GM12875 (cell line): ENCODE data around the gene INSIG1.

Experiments
- H3K4me3 ChIP-seq: one replicate; pipeline ENCODE4 v1.5.1; 2011; ENCODE audit warnings: low read depth, low read length, control low read depth
- CTCF ChIP-seq: IDR thresholded peaks from 2 replicates; pipeline ENCODE4 v1.5.1; 2011; ENCODE audit warnings: low read depth, mild to moderate bottlenecking, control low read depth, inconsistent platforms, low read length, moderate library complexity, borderline replicate concordance; ENCODE audit not compliant: insufficient read depth

The INSIG1 gene

DNA sequence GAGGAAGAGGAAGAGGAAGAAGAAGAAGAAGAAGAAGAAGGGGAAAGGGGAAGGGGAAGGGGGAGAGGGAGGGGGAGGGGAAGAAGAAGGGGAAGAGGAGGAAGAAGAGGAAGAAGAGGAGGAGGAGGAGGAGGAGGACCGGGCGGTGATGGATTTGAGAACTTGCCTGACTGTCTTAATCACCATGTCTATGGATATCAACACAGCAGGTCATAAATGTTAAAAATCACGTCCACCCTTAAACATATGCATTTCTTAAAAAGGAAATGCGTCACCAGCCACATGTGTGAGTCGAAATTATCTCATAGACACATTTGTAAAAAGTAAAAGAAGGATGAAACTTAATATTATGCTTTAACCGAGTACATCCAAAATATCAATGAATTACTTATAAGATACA, 42.1 kb upstream of the INSIG1 start:
- H3K4me3 ChIP-seq, result no peak overlapping the region
- no peak for TF ChIP-seq CTCF

DNA sequence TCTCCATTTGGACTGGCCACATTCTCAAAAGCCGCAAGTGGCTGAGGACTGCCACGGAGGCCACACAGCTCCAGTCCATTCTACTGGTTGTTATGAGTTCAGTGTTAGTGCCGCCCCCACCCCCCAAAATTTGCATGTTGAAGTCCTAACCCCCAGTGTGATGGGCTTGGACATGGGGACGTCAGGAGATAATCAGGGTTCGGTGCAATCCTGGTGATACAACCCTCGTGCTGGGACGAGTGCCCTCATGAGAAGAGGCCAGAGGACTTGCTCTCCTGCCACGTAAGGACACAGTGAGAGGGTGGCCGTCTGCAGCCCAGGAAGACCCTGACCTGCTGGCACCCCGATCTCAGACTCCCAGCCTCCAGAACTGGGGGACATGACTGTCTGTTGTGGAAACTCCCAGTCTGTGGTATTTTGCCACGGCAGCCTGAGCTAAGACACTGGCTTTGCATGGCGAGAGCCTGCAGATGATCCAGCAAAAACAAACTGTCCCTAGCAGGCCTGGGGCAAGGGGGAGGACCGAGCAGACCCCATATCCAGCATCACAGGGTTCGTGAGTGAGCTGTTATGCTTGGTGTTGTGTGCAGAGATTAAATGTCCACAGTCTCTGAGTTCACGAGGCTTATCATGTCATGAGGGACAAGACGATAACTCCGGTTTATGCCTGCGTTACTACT, 41.5 kb upstream of the INSIG1 start:
- H3K4me3 ChIP-seq, result no peak overlapping the region
- no peak for TF ChIP-seq CTCF

DNA sequence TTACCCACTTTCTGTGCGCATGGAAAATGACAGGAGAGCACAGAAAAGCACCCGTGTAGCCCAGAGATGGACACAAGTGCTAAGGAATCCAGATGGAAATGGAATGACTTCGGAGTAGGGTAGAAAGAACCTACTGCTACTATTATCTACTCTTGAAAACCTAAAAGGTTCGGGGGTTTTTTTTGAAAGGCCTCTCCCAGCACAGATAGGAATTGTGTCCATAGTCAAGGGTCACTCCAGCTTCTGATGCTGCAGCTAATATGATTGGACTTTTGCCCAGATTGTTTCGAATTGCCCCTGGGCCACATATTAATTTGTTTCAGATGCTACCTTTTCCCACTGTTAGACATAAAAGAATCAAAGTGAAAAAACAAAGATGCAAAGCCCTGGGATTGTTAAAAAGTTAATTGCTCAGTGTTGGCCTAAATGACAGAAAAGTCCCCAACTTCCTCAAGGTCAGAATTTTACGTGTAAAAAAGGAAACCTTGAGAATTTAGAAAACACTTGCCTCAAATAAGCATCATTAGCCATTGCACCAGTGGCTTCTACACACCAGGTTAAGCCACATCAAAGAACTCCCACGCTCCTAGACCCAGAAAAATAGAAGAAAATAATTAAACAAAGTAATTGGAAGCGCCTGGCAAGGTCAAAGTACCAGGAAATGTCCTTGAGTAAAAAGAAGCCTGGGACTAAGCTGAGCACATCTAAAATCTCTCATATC, 40.8 kb upstream of the INSIG1 start:
- no peak overlapping the region for H3K4me3 ChIP-seq
- no peak for TF ChIP-seq CTCF

GRCh38 chr7:155257482-155258225, 40.0 kb upstream of the INSIG1 start:
- TF ChIP-seq CTCF, result no peak

GRCh38 chr7:155258226-155258560, 39.5 kb upstream of the INSIG1 start:
- no peak for TF ChIP-seq CTCF

More at GRCh38 chr7:155257482-155258225, 40.0 kb upstream of the INSIG1 start:
- no peak overlapping the region for H3K4me3 ChIP-seq

GRCh38 chr7:155259866-155260497, 37.7 kb upstream of the INSIG1 start:
- no peak overlapping the region for H3K4me3 ChIP-seq
- no peak for TF ChIP-seq CTCF

More at GRCh38 chr7:155258226-155258560, 39.5 kb upstream of the INSIG1 start:
- H3K4me3 ChIP-seq, result no peak overlapping the region
